Measurements from ENCODE around the gene ATXN10.

- TF ChIP-seq SIN3A (IDR thresholded peaks at IDR 0.05; ENCODE audit: low read depth) (no peak), CTCF (IDR thresholded peaks at IDR 0.05 in 2 of 3, conservative IDR thresholded peaks at IDR 0.05 in 1 of 3; ENCODE audit: borderline replicate concordance in 1 of 3, insufficient read depth in 1 of 3, low read depth in 2 of 3, low read length in 2 of 3) (no peak), MAX (IDR thresholded peaks at IDR 0.05) (no peak), REST (IDR thresholded peaks at IDR 0.05; ENCODE audit: low read depth) (no peak), ZNF274 (IDR thresholded peaks at IDR 0.05; ENCODE audit: low read depth, low read length) (no peak), EGR1 (IDR thresholded peaks at IDR 0.05; ENCODE audit: low read depth) (no peak), EZH2 (IDR thresholded peaks at IDR 0.05) (no peak), POLR2A (IDR thresholded peaks at IDR 0.05; ENCODE audit: borderline replicate concordance, extremely low read depth, insufficient read depth, insufficient read length) (no peak), POLR2AphosphoS5 (IDR thresholded peaks at IDR 0.05; ENCODE audit: low read depth, low read length) (no peak)
Measured at GRCh38 chr22:45867906-45868555, 196.4 kb downstream of the ATXN10 start.
